Adrenal gland (tissue), 5 donors: ENCODE measurements around the gene MIS12.

Experiments used
- POLR2A ChIP-seq, 2 donors: fragments of 450-650 bp; IDR thresholded peaks; one replicate each; pipeline ENCODE4 v1.6.1; 2017; ENCODE audit warnings: antibody characterized with exemption in 2 of 2, mild to moderate bottlenecking in 2 of 2, moderate library complexity in 1 of 2
- TF ChIP-seq, protein P1 (sequence below), 6 experiments: fragments of 450-650 bp in 4 of 6; fragments of 200-600 bp in 2 of 6; sonication (generic) in 1 of 6; IDR thresholded peaks; 1 replicate in 5 of 6; 2 replicates in 1 of 6; pipeline versions ENCODE4 v1.5.1 to v1.8.0; 2016 to 2021; ENCODE audit warnings: antibody characterized with exemption in 6 of 6, mild to moderate bottlenecking in 2 of 6, moderate library complexity in 1 of 6
- donor health status: DM: no; HTN: no; CAD: no.

DNA sequence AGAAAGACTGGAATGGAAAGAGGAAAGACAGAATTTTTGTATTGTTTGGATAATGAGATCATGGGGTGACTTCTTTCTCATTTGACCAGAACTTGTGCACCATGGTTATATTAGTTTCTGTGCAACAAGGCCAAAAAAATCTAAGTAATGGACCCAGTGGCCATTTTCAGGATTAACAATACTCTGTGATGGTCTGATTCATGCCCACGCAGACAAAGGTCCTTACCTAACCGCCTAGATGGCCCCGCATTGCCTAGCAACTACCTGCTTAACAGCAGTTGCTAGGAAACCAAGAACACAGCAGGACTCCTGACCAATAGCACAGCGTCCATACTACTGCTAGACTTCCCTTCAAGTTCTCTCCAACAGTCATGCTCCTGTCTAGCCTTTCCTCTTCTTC lies 22.4 kb downstream of the MIS12 start:
- TF ChIP-seq, protein P1, sequence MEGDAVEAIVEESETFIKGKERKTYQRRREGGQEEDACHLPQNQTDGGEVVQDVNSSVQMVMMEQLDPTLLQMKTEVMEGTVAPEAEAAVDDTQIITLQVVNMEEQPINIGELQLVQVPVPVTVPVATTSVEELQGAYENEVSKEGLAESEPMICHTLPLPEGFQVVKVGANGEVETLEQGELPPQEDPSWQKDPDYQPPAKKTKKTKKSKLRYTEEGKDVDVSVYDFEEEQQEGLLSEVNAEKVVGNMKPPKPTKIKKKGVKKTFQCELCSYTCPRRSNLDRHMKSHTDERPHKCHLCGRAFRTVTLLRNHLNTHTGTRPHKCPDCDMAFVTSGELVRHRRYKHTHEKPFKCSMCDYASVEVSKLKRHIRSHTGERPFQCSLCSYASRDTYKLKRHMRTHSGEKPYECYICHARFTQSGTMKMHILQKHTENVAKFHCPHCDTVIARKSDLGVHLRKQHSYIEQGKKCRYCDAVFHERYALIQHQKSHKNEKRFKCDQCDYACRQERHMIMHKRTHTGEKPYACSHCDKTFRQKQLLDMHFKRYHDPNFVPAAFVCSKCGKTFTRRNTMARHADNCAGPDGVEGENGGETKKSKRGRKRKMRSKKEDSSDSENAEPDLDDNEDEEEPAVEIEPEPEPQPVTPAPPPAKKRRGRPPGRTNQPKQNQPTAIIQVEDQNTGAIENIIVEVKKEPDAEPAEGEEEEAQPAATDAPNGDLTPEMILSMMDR (IDR thresholded peaks at IDR 0.05): no peak
- TF ChIP-seq POLR2A (IDR thresholded peaks at IDR 0.05): no peak
